ENCODE measurements around the gene NACAD. TPM values are rescaled to one million over a fixed set of nuclear protein-coding genes. Genes with fewer than 3 reads are reported as not detected.
"Not testable (repeated sequence)": the region's sequence is repeated elsewhere in the genome, so short reads cannot be mapped to it uniquely, and the experiment has no call there.

The NACAD gene
- polyA plus RNA-seq, 3 donors, result 9.3 to 10.7 (median 9.4) TPM

DNA sequence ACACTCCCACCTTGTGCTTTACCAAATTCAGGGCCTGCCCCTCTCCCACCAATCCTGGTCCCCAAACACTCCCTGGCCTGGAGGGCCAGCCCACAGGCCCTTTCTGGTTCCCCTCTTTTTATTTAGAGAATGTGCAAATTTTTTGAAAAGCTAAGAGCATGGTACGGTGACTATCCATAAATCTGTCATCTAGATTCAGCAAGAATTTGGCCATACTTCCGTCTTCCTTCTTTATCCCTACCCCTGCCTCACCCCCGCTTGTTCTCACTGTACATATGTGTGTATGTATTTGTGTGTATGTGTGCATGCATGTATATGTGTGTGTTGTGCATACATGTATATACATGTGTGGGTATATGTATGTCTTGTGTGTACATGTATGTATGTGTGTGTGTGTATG, 30.8 kb upstream of the NACAD start:
- no peak for DNase-seq (ENCODE audit: extremely low read depth in 1 of 11, low read depth in 9 of 11, low spot score in 4 of 11)

DNA sequence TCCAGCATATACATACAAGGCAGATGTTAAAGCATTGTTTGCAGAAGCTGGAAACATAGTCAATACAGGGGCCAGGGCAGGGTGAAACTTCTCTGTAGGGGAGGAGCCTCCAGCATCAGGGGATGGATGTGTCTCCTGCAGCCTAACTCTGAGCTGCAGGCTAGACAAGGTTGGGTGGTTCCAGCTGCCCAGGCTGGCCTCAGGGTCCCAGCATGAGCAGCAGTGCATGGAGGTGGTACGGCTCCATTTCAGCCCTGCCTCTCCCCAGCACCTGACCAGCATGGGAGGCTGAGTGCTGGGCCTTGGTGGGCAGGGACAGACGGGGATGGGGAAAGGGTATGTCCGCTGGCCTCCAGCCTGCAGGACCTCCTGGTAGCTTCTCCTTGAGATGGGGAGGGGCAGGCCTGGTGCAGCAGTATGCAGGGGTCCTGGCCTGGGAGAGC, 30.1 kb upstream of the NACAD start:
- DNase-seq (ENCODE audit: extremely low read depth in 1 of 11, low read depth in 9 of 11, low spot score in 4 of 11), result peak in 1 of 11 donors; percentile 18

DNA sequence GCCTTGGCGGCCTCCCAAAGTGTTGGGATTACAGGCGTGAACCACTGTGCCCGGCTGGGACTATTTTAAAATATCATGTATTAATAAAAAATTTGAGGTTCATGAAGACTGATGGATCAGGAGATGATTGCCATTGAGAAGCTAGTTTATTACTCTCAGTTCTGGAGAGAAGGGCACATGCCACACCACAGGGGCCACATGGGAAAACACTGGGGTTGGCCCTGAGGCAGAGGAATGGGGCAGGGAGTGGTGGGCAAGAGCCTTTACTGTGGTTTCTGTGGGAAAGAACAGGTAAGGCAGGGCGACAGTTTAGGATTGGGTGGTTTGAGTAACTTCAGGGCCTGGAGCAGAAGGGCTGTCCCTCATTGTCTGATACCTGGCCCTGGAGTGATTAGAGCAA, 29.5 kb upstream of the NACAD start:
- DNase-seq (ENCODE audit: extremely low read depth in 1 of 11, low read depth in 9 of 11, low spot score in 4 of 11), result no peak

DNA sequence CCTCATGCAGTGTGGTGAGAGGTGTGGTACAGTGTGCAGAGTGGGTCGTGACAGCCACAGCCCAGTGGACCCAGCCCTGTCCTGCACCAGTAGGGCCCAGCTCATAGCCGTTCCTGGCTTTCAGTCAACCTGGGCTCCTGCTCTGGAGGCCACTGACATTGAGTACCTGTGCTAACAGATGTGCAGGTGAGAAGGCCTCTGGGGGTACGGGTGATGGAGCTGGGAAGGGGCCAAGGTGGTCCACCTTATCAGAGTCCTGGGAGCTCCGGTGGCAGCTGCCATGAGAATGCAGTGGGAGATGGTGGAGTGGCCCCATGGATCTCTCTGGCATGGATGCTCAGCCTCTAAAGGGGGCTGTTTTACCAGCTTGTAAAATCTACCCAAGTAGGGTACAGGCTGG, 28.8 kb upstream of the NACAD start:
- no peak for DNase-seq (ENCODE audit: extremely low read depth in 1 of 11, low read depth in 9 of 11, low spot score in 4 of 11)

DNA sequence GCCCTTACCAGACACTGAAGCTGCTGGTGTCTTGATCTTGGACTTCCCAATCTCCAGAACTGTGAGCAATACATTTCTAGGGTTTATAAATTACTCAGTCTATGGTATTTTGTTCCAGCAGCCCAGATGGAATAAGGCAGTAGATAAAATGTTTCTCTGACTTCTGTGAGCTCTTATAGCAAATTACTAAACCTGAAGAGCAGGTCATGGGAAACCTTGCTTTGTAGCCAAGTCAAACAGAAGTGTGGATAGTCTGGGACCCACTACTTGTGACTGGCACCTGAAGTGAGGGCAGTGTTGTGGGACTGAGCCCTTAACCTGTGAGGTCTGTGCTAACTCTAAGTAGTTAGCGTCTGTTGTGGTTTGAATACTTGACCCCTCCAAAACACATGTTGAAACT, 27.3 kb upstream of the NACAD start:
- DNase-seq (ENCODE audit: extremely low read depth in 1 of 11, low read depth in 9 of 11, low spot score in 4 of 11), result no peak

DNA sequence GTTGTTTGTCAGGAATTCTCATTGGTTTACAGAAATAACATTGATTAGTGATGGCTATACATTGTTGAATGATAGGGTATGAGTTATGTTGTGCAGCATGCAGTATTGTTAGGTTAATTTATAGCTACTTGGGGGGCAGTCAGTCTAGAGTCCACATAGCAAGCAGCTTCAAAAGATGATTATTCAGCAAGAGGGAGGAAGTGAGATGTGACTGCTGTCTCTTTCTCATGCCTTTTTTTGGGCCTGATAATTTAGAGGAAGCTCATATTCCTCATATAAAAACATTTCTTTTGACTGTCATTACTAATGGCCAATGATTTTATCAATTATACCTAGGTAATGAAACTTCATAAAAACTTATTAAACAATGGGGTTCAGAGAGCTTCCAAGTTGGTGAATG, 26.2 kb upstream of the NACAD start:
- no peak for DNase-seq (ENCODE audit: extremely low read depth in 1 of 11, low read depth in 9 of 11, low spot score in 4 of 11)

DNA sequence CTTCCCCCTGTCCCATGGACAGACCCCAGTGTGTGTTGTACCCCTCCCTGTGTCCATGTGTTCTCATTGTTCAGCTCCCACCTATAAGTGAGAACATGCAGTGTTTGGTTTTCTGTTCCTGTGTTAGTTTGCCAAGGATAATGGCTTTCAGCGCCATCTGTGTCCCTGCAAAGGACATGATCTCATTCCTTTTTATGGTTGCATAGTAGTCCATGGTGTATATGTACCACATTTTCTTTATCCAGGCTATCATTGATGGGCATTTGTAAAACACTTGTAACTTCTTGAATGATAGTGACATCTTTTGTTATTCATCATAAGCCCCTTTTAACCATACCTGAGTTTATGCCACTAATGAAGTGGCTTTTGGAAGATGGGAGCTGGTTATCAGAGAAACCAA, 25.5 kb upstream of the NACAD start:
- not testable (repeated sequence) for DNase-seq (ENCODE audit: extremely low read depth in 1 of 11, low read depth in 9 of 11, low spot score in 4 of 11)

DNA sequence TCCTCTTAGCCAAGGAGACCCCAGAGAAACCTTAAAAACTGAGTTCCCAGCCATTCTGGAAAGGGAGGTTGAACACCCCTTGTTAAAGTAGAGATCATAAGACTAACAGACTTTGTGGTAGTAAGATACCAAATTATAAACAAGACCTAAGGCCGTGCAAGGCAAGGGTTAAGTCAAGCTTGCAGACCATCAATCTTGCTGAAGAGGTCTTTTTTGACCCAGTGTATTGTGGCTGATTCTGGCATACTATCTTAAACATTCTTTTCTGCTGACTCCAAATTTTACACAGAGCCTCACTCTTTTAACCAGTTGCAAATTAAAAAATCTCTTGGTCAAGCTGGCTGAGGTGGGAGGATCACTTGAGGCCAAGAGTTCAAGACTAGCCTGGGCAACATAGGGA, 23.9 kb upstream of the NACAD start:
- no peak for DNase-seq (ENCODE audit: extremely low read depth in 1 of 11, low read depth in 9 of 11, low spot score in 4 of 11)

DNA sequence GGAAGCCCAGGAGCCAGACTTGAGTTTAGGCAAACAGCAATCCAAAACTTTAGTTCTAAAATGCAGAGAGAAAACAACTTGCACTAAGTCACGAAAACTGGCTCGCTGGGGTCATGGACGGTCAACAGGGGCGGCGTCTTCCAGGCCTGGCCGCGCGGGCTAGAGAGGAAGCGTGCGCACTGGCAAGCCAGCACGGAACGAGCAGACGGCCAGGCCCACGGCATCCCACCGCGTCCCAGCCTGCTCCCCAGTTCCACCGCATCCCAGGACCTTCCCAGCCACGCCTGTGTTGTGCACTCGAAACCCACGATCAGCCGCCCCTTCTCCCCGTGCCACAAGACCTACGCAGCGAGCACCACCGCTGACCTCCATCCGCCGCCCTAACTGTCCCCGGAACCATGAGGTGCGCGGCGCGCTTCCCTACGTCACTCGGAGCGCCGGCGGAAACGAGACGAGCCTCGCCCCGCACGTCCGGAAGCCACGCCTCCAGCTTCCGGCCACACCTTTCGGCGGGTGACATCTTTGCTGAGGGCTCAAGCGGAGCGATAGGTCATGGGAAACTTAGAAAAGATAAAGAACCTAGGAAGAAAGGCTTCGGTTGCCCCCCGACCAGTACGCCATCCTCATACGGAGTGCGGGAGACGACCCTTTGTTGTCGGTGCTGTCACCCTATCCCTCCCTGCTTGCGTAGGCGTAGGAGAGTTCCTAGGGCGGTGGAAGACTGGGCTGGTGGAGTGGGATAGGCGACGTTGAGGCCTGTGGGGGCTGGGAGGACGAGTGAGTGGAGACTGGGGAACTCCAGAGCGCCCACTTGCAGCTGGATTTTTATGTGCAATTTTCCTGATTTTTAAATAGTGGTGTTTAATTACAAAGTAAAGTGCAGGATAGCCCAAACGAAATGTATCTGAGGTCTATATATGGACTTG, 22.8 kb upstream of the NACAD start, which contains the start of gene TBRG4:
Gene TBRG4, minus strand, starts transcription at position 400 of the 926 bp plus-strand sequence. CDS start 2,460 bp downstream, outside the sequence.
- peak; percentile 90 to 96 (median 94) for DNase-seq (ENCODE audit: extremely low read depth in 1 of 11, low read depth in 9 of 11, low spot score in 4 of 11)

DNA sequence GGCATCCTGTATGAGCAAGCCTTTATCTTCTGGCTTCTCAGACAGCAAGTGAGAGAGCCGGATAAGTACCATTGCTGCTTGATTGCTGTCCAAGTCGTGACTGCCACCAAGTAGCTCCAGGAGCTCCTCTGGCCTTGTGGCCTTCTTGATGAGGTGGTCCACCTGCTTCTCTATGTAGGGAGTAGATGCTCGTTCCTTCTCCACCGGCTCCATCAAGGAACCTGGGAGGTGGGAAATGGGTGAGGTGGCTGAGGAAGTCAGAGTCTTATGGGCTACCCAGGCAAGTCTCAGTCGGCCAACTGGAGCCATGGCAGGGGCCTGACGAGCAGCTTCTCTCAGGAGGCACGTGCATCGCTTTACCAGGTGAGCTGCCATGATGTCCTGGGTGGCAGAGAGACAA, 20.1 kb upstream of the NACAD start:
- DNase-seq (ENCODE audit: extremely low read depth in 1 of 11, low read depth in 9 of 11, low spot score in 4 of 11), result no peak

DNA sequence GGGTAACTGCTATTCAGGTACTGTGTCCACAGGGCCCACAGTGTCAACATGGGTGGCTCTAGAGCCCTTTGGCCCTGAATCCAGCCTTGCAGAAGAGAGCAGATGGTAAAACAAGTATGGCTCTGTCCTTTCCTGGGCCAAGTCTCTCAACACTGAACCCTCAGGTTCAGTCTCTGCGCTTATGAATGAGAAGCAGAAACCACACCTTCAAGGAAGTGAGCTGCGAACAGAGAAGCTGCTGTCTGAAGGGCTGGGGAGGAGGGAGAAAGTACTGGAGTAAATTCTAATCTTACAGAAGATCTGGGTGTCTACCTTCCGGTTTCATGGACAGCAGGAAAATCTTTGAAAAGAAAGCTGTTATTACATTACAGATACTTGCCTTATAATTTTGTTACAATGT, 18.6 kb upstream of the NACAD start:
- no peak for DNase-seq (ENCODE audit: extremely low read depth in 1 of 11, low read depth in 9 of 11, low spot score in 4 of 11)

DNA sequence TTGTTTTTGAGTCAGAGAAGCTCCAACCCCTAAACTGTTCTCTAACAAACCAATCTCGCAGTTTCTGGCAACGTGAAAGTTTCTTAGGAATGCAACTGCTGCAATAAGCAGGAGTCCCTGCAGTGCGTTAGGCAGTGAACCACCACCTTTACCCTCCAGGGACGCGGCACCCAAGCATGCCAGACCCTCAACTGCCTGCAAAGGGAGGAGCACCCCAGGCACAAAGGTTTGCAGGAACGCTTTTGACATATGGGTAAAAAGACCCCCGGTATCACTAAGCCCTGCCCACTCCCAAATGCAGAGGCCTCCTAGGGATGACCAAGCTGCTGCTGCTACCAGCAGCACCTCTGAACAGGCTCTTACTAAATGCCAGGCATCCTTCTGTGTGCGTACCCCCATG, 18.1 kb upstream of the NACAD start:
- DNase-seq (ENCODE audit: extremely low read depth in 1 of 11, low read depth in 9 of 11, low spot score in 4 of 11), result no peak

DNA sequence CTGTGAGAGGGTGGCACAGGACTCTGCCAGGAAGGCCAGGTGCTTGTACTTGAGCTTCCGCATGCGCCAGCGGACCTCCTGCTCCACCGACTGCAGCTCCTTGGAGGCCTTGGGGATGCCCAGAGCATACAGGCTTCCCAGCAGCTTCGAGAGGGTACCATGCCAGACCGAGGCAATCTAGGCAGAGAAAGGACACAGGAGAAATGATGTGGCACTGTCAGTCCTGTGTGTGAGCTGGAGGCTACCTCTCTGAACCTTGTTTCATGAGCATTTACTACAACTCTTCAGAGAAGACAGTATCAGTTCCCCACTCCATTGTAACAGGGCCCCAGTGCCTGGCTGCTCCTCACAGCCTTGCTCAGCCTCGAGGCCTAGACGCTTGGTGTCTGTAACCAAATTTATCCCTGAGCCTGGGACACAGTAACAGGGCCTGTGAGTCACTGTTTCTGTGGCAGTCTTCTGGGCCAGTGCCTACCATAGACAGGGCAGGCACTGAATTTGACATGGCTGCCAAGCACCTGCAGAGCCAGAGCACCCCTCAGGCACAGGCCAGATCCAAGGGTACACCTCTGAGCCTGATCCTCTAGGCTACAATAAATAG, 16.9 kb upstream of the NACAD start:
- DNase-seq (ENCODE audit: extremely low read depth in 1 of 11, low read depth in 9 of 11, low spot score in 4 of 11), result no peak

DNA sequence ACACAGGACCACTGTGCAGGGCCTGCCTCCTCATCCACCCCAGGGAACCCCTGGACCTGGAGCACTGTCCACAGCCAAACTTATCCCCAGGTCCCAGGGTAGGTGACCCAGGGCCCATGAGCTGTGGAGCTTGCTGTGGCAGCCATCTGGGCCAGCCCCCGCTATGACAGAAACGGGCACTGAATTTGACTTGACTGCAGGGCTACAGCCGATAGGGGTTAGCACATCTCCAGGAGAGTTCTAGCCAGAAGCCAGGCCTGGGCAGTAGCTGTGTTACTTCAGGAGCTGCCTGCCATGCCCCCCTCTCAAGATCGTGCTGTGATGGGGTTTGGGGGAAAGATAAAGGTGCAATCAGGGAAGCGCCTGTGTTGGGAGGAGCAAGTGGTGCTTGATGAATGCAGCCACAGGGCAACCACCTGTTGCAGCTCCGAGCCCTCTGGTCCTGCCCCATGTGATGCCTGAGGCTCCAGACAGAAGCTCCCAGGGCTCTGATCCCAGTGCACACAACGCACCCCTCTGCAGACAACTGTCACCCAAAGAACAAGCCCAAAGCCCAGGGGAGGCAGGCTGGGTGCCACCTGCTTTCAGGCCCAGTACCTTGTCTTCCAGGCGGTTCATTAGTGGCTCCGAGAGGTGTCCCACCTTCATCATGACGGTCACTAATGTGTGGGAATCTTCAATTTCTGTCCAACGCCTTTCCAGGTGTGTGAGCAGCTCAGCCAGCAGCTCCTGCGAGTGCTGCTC, 16.2 kb upstream of the NACAD start:
- no peak for DNase-seq (ENCODE audit: extremely low read depth in 1 of 11, low read depth in 9 of 11, low spot score in 4 of 11)

DNA sequence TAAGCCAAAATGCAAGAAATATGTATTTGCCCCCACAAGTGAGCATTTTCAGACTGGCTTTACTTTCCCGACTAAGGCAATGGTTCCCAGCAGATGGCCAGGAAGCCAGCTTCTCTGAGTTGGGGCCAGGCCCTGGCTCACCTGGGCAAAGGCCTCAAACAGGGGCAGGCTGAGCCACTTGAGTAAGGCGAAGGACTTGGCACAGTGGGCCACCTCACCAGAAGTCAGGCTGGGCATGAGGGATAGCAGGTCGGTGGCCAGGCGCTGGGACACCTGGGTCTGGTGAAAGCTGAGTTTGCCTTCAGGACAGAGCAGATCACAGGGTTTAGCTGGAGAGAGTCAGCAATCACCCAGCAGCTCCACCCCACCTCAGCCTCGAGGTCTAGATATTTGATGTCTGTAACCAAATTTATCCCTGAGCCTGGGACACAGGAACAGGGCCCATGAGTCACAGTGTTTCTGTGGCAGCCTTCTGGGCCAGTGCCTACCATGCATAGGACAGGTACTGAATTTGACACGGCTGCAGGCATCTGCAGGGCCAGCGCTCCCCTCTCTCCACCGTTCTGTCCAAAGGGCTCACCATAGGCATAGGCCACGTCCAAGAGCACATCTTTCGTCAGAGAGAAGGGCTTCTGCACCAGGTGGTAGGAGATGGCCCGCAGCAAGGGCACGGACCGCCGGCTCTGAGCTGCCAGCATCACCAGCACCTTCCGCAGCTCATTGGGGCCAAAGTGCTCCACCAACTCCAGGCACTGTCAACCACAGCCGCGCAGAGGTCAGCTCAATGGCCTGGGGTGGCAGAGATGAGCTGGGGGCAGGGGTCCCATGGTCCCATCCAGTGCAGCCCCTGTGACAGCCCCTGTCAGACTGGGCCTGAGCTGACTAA, 15.4 kb upstream of the NACAD start:
- no peak for DNase-seq (ENCODE audit: extremely low read depth in 1 of 11, low read depth in 9 of 11, low spot score in 4 of 11)

DNA sequence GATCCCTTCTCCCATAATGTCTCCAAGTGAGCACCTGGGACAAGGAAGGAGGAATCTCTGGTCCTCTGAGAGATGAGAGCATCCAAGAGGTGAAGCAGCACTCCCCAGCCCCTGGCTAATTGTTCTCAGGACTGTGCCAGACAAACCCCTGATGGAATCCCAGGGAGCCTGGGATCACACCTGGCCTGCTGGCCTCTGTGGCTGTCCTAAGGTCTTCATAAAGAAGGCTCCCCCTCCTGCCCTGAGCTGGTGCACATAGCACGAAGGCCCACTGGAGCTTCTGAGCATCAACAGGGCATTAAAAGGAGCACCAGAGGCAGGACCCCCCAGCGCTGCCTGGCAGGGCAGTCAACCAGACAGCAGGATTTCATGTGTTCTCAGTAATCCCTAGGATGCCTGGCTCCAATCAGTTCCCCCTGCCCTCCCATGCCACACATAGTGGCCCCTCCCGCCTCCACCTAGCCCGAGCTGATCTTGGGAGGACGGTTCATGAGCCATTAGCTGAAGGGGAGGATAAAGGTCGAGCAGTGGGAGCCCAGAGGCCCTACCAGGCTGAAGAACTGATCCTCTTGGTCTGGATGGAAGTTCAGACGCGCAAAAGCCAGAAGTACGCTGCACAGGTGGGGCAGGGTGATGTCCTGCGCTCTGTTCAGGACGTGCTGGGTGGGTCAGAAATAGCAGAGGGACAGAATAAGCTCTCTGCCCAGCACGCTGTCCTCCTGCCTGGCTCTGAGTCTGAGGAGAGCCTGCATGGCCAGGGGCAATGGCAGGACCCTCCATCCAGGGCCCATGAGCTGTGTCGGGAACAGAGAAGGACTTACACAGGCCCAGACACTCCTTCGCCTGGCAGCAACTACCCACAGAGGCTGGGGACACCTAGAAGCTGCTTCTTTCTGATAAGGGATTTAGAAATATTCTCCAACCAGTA, 14.3 kb upstream of the NACAD start:
- no peak for DNase-seq (ENCODE audit: extremely low read depth in 1 of 11, low read depth in 9 of 11, low spot score in 4 of 11)

DNA sequence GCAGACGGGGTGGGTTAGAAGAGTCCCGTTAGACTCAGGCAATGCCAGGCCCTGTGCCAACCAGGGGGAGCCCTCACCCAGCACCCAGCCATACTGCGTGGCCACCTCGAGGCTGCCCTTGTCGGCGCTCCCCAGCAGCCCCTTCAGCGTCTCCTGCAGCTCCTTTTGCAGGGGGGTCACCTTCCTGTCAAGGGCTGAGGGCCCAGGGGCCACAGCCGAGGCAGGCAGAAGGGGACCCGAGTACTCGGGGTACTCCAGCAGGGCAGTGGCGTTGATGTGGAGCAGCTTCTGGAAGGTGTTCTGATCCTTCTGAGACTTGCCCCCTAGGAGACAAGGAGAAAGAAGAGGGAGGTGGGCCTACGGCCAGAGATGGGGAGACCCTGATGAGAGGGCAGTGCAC, 13.0 kb upstream of the NACAD start:
- no peak for DNase-seq (ENCODE audit: extremely low read depth in 1 of 11, low read depth in 9 of 11, low spot score in 4 of 11)

Data from renal cortex interstitium (tissue), 11 donors.